Esophagus squamous epithelium (tissue), 5 donors: ENCODE measurements around the gene RABL3. TPM values are rescaled to one million over a fixed set of nuclear protein-coding genes. Genes with fewer than 3 reads are reported as not detected.
A peak's percentile ranks its signal among the peaks of the same experiment; 100 is the strongest.

Experiments used
- DNase-seq: peaks from one replicate; lab custom pipeline; 2025; lab: John Stamatoyannopoulos, UW
- H3K27ac ChIP-seq, 4 donors: fragments of 200-600 bp; sonication (generic); one replicate each; pipeline ENCODE4 v1.5.1; 2016 to 2019; ENCODE audit warnings: mild to moderate bottlenecking in 1 of 4
- H3K27me3 ChIP-seq, 4 donors: fragments of 200-600 bp; sonication (generic); 1 replicate in 3 of 4; 2 replicates in 1 of 4; pipeline versions ENCODE4 v1.5.1 to v1.6.0; 2017 to 2021; ENCODE audit warnings: antibody characterized with exemption in 1 of 4
- H3K36me3 ChIP-seq, 3 donors: fragments of 200-600 bp; sonication (generic); one replicate each; pipeline ENCODE4 v1.5.1; 2016 to 2019
- H3K4me1 ChIP-seq, 3 donors: fragments of 200-600 bp; sonication (generic); one replicate each; pipeline ENCODE4 v1.5.1; 2017 to 2019
- H3K4me3 ChIP-seq, 4 donors: fragments of 200-600 bp; sonication (generic); 1 replicate in 3 of 4; 2 replicates in 1 of 4; pipeline ENCODE4 v1.5.1; 2016 to 2019; ENCODE audit warnings: mild to moderate bottlenecking in 2 of 4, moderate library complexity in 1 of 4
- H3K9me3 ChIP-seq, 3 donors: fragments of 200-600 bp; sonication (generic); one replicate each; pipeline ENCODE4 v1.5.1; 2016 to 2019
- POLR2A ChIP-seq, 4 donors: fragments of 450-650 bp; IDR thresholded peaks; one replicate each; pipeline ENCODE4 v1.6.1; 2017; ENCODE audit warnings: antibody characterized with exemption in 4 of 4, mild to moderate bottlenecking in 4 of 4, moderate library complexity in 3 of 4
- WGBS, 2 donors: methylation state at CpG; one replicate each; pipeline ENCODE4 v1.1.5; 2018; 5-methylcytosine and 5-hydroxymethylcytosine counted together
- intact Hi-C: fragments of 100-400 bp; cut with DNase I; formaldehyde crosslinking; loops from one replicate; pipeline ENCODE4 v1.15.0; 2022
- total RNA-seq, 4 donors: library from RNA; depleted of rRNA; stranded (reverse); fragments of >200 nt; gene quantifications; one replicate each; pipeline ENCODE4 v1.1.0, GENCODE V29; 2016
- TF ChIP-seq, protein P1 (sequence below), 6 experiments: fragments of 450-650 bp in 4 of 6; fragments of 200-600 bp in 2 of 6; sonication (generic) in 2 of 6; IDR thresholded peaks; one replicate each; pipeline ENCODE4 v1.5.1; 2016 to 2019; ENCODE audit warnings: antibody characterized with exemption in 6 of 6, mild to moderate bottlenecking in 4 of 6, moderate library complexity in 4 of 6
- donor health status: DM: yes; HTN: yes; CAD: no.

Gene RABL3
- total RNA-seq, 4 donors from 2014 or later: 8.0 to 15.4 (median 13.4) TPM

DNA sequence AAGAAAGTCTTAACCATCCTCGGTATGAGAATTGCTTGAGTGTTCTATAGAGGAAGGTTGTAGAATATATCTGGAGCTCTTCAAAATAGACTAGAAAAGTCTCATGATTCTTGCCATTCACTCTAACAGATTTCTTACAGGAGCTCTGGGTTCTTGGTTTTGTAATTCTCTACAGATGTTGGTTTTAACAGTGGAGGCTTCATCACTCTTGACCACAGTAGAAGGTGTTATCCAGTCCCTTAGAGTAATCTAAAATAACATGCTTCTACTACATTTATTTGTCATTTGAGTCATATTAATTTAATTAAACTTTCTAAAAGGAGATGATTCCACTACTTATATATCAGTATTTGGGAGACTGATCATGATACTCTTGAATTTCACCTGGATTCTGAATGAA, 9.9 kb upstream of the RABL3 start:
- Histone ChIP-seq H3K9me3 (no peaks in the 10 kb centered on the region), H3K27ac (no peak overlapping the region), H3K4me1 (peaks cover 0 to 4% (median 0%) of the 10 kb centered on the region in 3 donors), H3K36me3 (peaks cover 0 to 39% (median 4%) of the 10 kb centered on the region in 3 donors), H3K4me3 (no peak overlapping the region), H3K27me3 (no peaks in the 10 kb centered on the region)
- WGBS, 2 donors: 84 to 100% methylated on average over 1 of the region's 1 CpG
- intact Hi-C loops: no loop called here
- TF ChIP-seq POLR2A (IDR thresholded peaks at IDR 0.05): no peak
- TF ChIP-seq, protein P1, sequence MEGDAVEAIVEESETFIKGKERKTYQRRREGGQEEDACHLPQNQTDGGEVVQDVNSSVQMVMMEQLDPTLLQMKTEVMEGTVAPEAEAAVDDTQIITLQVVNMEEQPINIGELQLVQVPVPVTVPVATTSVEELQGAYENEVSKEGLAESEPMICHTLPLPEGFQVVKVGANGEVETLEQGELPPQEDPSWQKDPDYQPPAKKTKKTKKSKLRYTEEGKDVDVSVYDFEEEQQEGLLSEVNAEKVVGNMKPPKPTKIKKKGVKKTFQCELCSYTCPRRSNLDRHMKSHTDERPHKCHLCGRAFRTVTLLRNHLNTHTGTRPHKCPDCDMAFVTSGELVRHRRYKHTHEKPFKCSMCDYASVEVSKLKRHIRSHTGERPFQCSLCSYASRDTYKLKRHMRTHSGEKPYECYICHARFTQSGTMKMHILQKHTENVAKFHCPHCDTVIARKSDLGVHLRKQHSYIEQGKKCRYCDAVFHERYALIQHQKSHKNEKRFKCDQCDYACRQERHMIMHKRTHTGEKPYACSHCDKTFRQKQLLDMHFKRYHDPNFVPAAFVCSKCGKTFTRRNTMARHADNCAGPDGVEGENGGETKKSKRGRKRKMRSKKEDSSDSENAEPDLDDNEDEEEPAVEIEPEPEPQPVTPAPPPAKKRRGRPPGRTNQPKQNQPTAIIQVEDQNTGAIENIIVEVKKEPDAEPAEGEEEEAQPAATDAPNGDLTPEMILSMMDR (IDR thresholded peaks at IDR 0.05): no peak
- no peak for DNase-seq

GRCh38 chr3:120749843-120750242, 7.5 kb upstream of the RABL3 start:
- Histone ChIP-seq H3K9me3 (no peaks in the 10 kb centered on the region), H3K27me3 (no peaks in the 10 kb centered on the region), H3K27ac (no peak overlapping the region), H3K36me3 (peaks cover 0 to 24% (median 4%) of the 10 kb centered on the region in 3 donors), H3K4me3 (no peak overlapping the region), H3K4me1 (peaks cover 0 to 4% (median 0%) of the 10 kb centered on the region in 3 donors)
- TF ChIP-seq, protein P1 (IDR thresholded peaks at IDR 0.05): no peak
- TF ChIP-seq POLR2A (IDR thresholded peaks at IDR 0.05): no peak
- 91 to 97% methylated on average over 1 of the region's 1 CpG for WGBS, 2 donors
- intact Hi-C loops: no loop called here
- DNase-seq: no peak

- no peaks in the 10 kb centered on the region for H3K9me3 ChIP-seq
- 77 to 78% methylated on average over 3 of the region's 3 CpGs for WGBS, 2 donors
- TF ChIP-seq, protein P1 (IDR thresholded peaks at IDR 0.05): no peak
- TF ChIP-seq POLR2A (IDR thresholded peaks at IDR 0.05): no peak
- no peaks in the 10 kb centered on the region for H3K27me3 ChIP-seq
- H3K4me3 ChIP-seq: no peak overlapping the region
- H3K36me3 ChIP-seq: peaks cover 0 to 2% (median 0%) of the 10 kb centered on the region in 3 donors
- H3K27ac ChIP-seq: no peak overlapping the region
- no peak for DNase-seq
- intact Hi-C loops: no loop called here
- H3K4me1 ChIP-seq: peaks cover 12 to 26% (median 12%) of the 10 kb centered on the region in 3 donors
Observed at GRCh38 chr3:120745466-120745865, 3.1 kb upstream of the RABL3 start.

DNA sequence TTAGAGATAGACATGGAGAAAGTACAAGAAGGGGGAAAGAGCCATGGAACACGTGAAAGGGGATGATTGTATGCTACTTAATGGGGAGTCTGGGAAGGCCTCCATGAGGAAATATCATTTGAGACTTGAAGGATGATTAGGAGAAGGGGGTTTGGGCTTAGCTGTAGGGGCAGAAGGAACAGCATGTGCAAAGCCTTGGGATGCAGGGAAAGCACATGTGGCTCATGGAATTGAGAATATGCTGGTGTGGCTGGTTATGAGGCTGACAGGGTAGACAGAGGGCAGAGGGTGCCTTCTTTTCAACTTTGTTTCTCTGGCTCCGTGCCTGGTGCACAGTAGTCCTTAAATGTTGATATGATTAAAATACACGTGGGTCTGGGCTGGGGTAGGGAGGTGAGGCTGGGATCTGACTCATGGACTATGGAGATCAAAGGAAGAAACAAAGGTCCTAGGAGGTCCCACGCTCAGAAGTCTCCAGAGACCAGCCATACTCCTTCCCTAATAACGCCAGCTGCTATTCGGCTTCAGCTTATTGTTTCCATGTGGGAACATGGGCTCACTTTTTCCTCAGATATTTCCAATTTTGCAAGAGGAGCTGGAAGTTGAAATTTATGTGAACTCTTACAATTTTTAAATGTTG, 1.4 kb upstream of the RABL3 start:
- H3K4me1 ChIP-seq: peaks cover 12 to 26% (median 12%) of the 10 kb centered on the region in 3 donors
- no peak for DNase-seq
- peak overlapping the region in 3 of 4 donors; percentile 93 to 97 (median 96) for H3K27ac ChIP-seq
- H3K27me3 ChIP-seq: no peaks in the 10 kb centered on the region
- no peaks in the 10 kb centered on the region for H3K9me3 ChIP-seq
- peak overlapping the region; percentile 70 to 99 (median 90) for H3K4me3 ChIP-seq
- TF ChIP-seq, protein P1 (IDR thresholded peaks at IDR 0.05): no peak
- TF ChIP-seq POLR2A (IDR thresholded peaks at IDR 0.05): no peak
- 54 to 61% methylated on average over 6 of the region's 6 CpGs for WGBS, 2 donors
- intact Hi-C loops: no loop called here
- H3K36me3 ChIP-seq: no peaks in the 10 kb centered on the region

DNA sequence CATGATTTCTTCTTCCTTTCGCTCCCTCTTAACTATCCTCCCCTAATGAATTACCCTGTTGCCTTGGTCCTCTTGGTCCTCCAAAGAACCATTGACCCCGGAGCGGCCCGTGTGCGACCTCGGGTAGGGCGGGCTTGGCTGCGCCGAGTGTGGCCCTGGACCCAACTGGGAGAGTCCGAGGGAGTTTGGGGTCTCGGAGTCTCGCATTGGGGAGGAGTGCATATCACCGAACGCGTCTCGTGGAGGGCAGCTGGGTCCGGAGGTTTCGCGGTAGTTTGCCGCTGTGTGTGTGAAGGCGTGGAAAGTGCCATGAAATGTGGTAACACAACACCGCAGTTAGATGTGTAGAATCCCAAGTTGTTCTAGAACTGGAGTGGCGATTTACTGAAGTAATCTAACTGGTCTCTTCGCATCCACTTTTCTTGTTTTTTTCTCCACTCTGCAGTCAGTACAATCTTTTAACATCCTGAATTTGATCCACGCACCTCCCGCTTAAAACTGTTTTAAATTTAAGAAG, 591 bp upstream of the RABL3 start:
- H3K36me3 ChIP-seq: peaks cover 0 to 5% (median 0%) of the 10 kb centered on the region in 3 donors
- peaks cover 0 to 5% (median 0%) of the 10 kb centered on the region in 3 donors for H3K9me3 ChIP-seq
- WGBS, 2 donors: 0% methylated on average over 20 to 26 of the region's 26 CpGs
- H3K27me3 ChIP-seq: no peaks in the 10 kb centered on the region
- H3K4me3 ChIP-seq: peak overlapping the region; percentile 70 to 99 (median 90)
- TF ChIP-seq, protein P1 (IDR thresholded peaks at IDR 0.05): no peak
- TF ChIP-seq POLR2A (IDR thresholded peaks at IDR 0.05): no peak
- intact Hi-C loops: no loop called here
- peaks cover 12 to 26% (median 12%) of the 10 kb centered on the region in 3 donors for H3K4me1 ChIP-seq
- no peak for DNase-seq
- H3K27ac ChIP-seq: peak overlapping the region; percentile 93 to 97 (median 96)
